SU-DHL-6 (cell line): ENCODE data around the gene FGF5.

Experiments used
- EZH2phosphoT487 ChIP-seq: fragments of 200-600 bp; sonication (generic), shearing (Covaris generic); conservative IDR thresholded peaks from 2 replicates; pipeline ENCODE4 v1.6.1; 2018; ENCODE audit warnings: mild to moderate bottlenecking, antibody characterized with exemption, low read length, moderate library complexity, mixed read lengths
- TF ChIP-seq, protein P1 (sequence below): fragments of 200-600 bp; sonication (generic); IDR thresholded peaks from one replicate; pipeline ENCODE4 v1.5.1; 2017; ENCODE audit warnings: antibody characterized with exemption, mild to moderate bottlenecking, low read length, moderate library complexity; ENCODE audit not compliant: insufficient read depth, poor library complexity, severe bottlenecking

DNA sequence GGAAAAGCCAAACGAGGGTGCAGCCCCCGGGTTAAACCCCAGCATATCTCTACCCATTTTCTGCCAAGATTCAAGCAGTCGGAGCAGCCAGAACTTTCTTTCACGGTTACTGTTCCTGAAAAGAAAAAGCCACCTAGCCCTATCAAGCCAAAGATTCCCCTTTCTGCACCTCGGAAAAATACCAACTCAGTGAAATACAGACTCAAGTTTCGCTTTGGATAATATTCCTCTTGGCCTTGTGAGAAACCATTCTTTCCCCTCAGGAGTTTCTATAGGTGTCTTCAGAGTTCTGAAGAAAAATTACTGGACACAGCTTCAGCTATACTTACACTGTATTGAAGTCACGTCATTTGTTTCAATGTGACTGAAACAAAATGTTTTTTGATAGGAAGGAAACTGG lies 20.0 kb downstream of the FGF5 start:
- TF ChIP-seq, protein P1, sequence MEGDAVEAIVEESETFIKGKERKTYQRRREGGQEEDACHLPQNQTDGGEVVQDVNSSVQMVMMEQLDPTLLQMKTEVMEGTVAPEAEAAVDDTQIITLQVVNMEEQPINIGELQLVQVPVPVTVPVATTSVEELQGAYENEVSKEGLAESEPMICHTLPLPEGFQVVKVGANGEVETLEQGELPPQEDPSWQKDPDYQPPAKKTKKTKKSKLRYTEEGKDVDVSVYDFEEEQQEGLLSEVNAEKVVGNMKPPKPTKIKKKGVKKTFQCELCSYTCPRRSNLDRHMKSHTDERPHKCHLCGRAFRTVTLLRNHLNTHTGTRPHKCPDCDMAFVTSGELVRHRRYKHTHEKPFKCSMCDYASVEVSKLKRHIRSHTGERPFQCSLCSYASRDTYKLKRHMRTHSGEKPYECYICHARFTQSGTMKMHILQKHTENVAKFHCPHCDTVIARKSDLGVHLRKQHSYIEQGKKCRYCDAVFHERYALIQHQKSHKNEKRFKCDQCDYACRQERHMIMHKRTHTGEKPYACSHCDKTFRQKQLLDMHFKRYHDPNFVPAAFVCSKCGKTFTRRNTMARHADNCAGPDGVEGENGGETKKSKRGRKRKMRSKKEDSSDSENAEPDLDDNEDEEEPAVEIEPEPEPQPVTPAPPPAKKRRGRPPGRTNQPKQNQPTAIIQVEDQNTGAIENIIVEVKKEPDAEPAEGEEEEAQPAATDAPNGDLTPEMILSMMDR, result no peak
- TF ChIP-seq EZH2phosphoT487, result no peak
